ENCODE measurements around the gene RAB7B. TPM values are rescaled to one million over a fixed set of nuclear protein-coding genes. Genes with fewer than 3 reads are reported as not detected.

The RAB7B gene
- total RNA-seq, 1 donor from 2014 or later, result 4.4 TPM

- Mint-ChIP-seq H3K36me3 (ENCODE audit: low read depth) (peaks cover 9% of the 10 kb centered on the region), H3K27ac (ENCODE audit: unreplicated experiment) (no peak overlapping the region), H3K4me1 (peaks cover 19% of the 10 kb centered on the region), H3K27me3 (ENCODE audit: low read depth) (no peaks in the 10 kb centered on the region), H3K9me3 (peaks cover 3% of the 10 kb centered on the region), H3K4me3 (no peak overlapping the region)
- DNase-seq (ENCODE audit: low read depth, low spot score), result no peak
- no peak for TF ChIP-seq CTCF (conservative IDR thresholded peaks at IDR 0.05)
Observed at GRCh38 chr1:205986861-205987260, 16.3 kb downstream of the RAB7B start.

GRCh38 chr1:205986292-205986691, 16.9 kb downstream of the RAB7B start:
- Mint-ChIP-seq H3K27me3 (ENCODE audit: low read depth) (no peaks in the 10 kb centered on the region), H3K4me1 (peaks cover 15% of the 10 kb centered on the region), H3K4me3 (no peak overlapping the region), H3K36me3 (ENCODE audit: low read depth) (peaks cover 6% of the 10 kb centered on the region), H3K9me3 (peaks cover 3% of the 10 kb centered on the region), H3K27ac (ENCODE audit: unreplicated experiment) (no peak overlapping the region)
- DNase-seq (ENCODE audit: low read depth, low spot score), result no peak
- no peak for TF ChIP-seq CTCF (conservative IDR thresholded peaks at IDR 0.05)

- no peaks in the 10 kb centered on the region for H3K27me3 Mint-ChIP-seq (ENCODE audit: low read depth)
- no peak overlapping the region for H3K27ac Mint-ChIP-seq (ENCODE audit: unreplicated experiment)
- peaks cover 6% of the 10 kb centered on the region for H3K36me3 Mint-ChIP-seq (ENCODE audit: low read depth)
- no peak for DNase-seq (ENCODE audit: low read depth, low spot score)
- no peak overlapping the region for H3K4me3 Mint-ChIP-seq
- TF ChIP-seq CTCF (conservative IDR thresholded peaks at IDR 0.05), result no peak
- peaks cover 15% of the 10 kb centered on the region for H3K4me1 Mint-ChIP-seq
- peaks cover 3% of the 10 kb centered on the region for H3K9me3 Mint-ChIP-seq
Observed at GRCh38 chr1:205985330-205986005, 17.7 kb downstream of the RAB7B start.

- H3K27ac Mint-ChIP-seq (ENCODE audit: unreplicated experiment), result no peak overlapping the region
- no peak overlapping the region for H3K4me3 Mint-ChIP-seq
- TF ChIP-seq CTCF (conservative IDR thresholded peaks at IDR 0.05), result peak; percentile 77
- DNase-seq (ENCODE audit: low read depth, low spot score), result peak; percentile 46
- peaks cover 24% of the 10 kb centered on the region for H3K4me1 Mint-ChIP-seq
- H3K36me3 Mint-ChIP-seq (ENCODE audit: low read depth), result no peaks in the 10 kb centered on the region
- H3K9me3 Mint-ChIP-seq, result no peaks in the 10 kb centered on the region
- H3K27me3 Mint-ChIP-seq (ENCODE audit: low read depth), result no peaks in the 10 kb centered on the region
Observed at GRCh38 chr1:205983925-205984725, 19.1 kb downstream of the RAB7B start.

GRCh38 chr1:205981257-205981656, 21.9 kb downstream of the RAB7B start:
- no peaks in the 10 kb centered on the region for H3K27me3 Mint-ChIP-seq (ENCODE audit: low read depth)
- no peak for TF ChIP-seq CTCF (conservative IDR thresholded peaks at IDR 0.05)
- no peaks in the 10 kb centered on the region for H3K9me3 Mint-ChIP-seq
- DNase-seq (ENCODE audit: low read depth, low spot score), result no peak
- no peak overlapping the region for H3K27ac Mint-ChIP-seq (ENCODE audit: unreplicated experiment)
- peaks cover 35% of the 10 kb centered on the region for H3K4me1 Mint-ChIP-seq
- no peak overlapping the region for H3K4me3 Mint-ChIP-seq
- H3K36me3 Mint-ChIP-seq (ENCODE audit: low read depth), result no peaks in the 10 kb centered on the region
